ENCODE measurements around the gene UBL7. TPM values are rescaled to one million over a fixed set of nuclear protein-coding genes. Genes with fewer than 3 reads are reported as not detected.
"Not testable (repeated sequence)": the region's sequence is repeated elsewhere in the genome, so short reads cannot be mapped to it uniquely, and the experiment has no call there.

UBL7 gene
- total RNA-seq, 4 donors from 2014 or later = 32.2 to 74.2 (median 62.8) TPM

GRCh38 chr15:74463634-74464033 lies 2.7 kb upstream of the UBL7 start:
- no peak overlapping the region for H3K27ac ChIP-seq
- H3K9me3 ChIP-seq = no peaks in the 10 kb centered on the region
- no peak overlapping the region for H3K4me3 ChIP-seq
- peaks cover 20% of the 10 kb centered on the region for H3K4me1 ChIP-seq
- H3K27me3 ChIP-seq = no peaks in the 10 kb centered on the region
- H3K36me3 ChIP-seq = peaks cover 5% of the 10 kb centered on the region
- no peak for TF ChIP-seq EP300 (IDR thresholded peaks at IDR 0.05)
- TF ChIP-seq CTCF (IDR thresholded peaks at IDR 0.05) = no peak
- TF ChIP-seq POLR2A (IDR thresholded peaks at IDR 0.05) = no peak
- TF ChIP-seq POLR2AphosphoS5 (IDR thresholded peaks at IDR 0.05) = no peak
- DNase-seq (ENCODE audit: low spot score in 2 of 2) = no peak

- TF ChIP-seq CTCF (IDR thresholded peaks at IDR 0.05) = no peak
- TF ChIP-seq POLR2A (IDR thresholded peaks at IDR 0.05) = no peak
- no peak for TF ChIP-seq POLR2AphosphoS5 (IDR thresholded peaks at IDR 0.05)
- TF ChIP-seq EP300 (IDR thresholded peaks at IDR 0.05) = no peak
- Histone ChIP-seq H3K27ac (no peak overlapping the region), H3K36me3 (peaks cover 13% of the 10 kb centered on the region), H3K4me3 (peak overlapping the region; percentile 78), H3K27me3 (no peaks in the 10 kb centered on the region), H3K4me1 (peaks cover 20% of the 10 kb centered on the region), H3K9me3 (no peaks in the 10 kb centered on the region)
- 22% methylated on average over 8 of the region's 8 CpGs for WGBS
- DNase-seq (ENCODE audit: low spot score in 2 of 2) = no peak
These were observed 1.0 kb upstream of the UBL7 start for GRCh38 chr15:74461847-74462511.

GRCh38 chr15:74460298-74460697 lies 662 bp downstream of the UBL7 start:
- 44% methylated on average over 2 of the region's 2 CpGs for WGBS
- no peak for DNase-seq (ENCODE audit: low spot score in 2 of 2)
- TF ChIP-seq EP300 (IDR thresholded peaks at IDR 0.05) = no peak
- TF ChIP-seq CTCF (IDR thresholded peaks at IDR 0.05) = no peak
- no peak for TF ChIP-seq POLR2A (IDR thresholded peaks at IDR 0.05)
- peaks cover 20% of the 10 kb centered on the region for H3K4me1 ChIP-seq
- H3K27ac ChIP-seq = peak overlapping the region; percentile 37
- H3K4me3 ChIP-seq = peak overlapping the region; percentile 78
- no peaks in the 10 kb centered on the region for H3K9me3 ChIP-seq
- peaks cover 24% of the 10 kb centered on the region for H3K36me3 ChIP-seq
- no peaks in the 10 kb centered on the region for H3K27me3 ChIP-seq

- peaks cover 20% of the 10 kb centered on the region for H3K4me1 ChIP-seq
- WGBS = 94% methylated on average over 14 of the region's 14 CpGs
- peak overlapping the region; percentile 78 for H3K4me3 ChIP-seq
- H3K27ac ChIP-seq; H3K27me3 ChIP-seq; DNase-seq (ENCODE audit: low spot score in 2 of 2); H3K9me3 ChIP-seq: not testable (repeated sequence)
- H3K36me3 ChIP-seq = peaks cover 26% of the 10 kb centered on the region
These were observed 1.2 kb downstream of the UBL7 start for GRCh38 chr15:74459798-74460197.

- H3K4me1 ChIP-seq = peaks cover 20% of the 10 kb centered on the region
- H3K4me3 ChIP-seq = no peak overlapping the region
- WGBS = 95% methylated on average over 3 of the region's 3 CpGs
- H3K27me3 ChIP-seq = no peaks in the 10 kb centered on the region
- no peak for DNase-seq (ENCODE audit: low spot score in 2 of 2)
- H3K27ac ChIP-seq = no peak overlapping the region
- TF ChIP-seq POLR2AphosphoS5 (IDR thresholded peaks at IDR 0.05) (no peak), EP300 (IDR thresholded peaks at IDR 0.05) (no peak), POLR2A (IDR thresholded peaks at IDR 0.05) (no peak), CTCF (IDR thresholded peaks at IDR 0.05) (no peak)
- H3K36me3 ChIP-seq = peaks cover 34% of the 10 kb centered on the region
- no peaks in the 10 kb centered on the region for H3K9me3 ChIP-seq
These were observed 2.5 kb downstream of the UBL7 start for GRCh38 chr15:74458473-74458872.

GRCh38 chr15:74457036-74457435 lies 3.9 kb downstream of the UBL7 start:
- H3K4me3 ChIP-seq; DNase-seq (ENCODE audit: low spot score in 2 of 2); H3K27me3 ChIP-seq; H3K27ac ChIP-seq; H3K9me3 ChIP-seq: not testable (repeated sequence)
- H3K36me3 ChIP-seq = peaks cover 46% of the 10 kb centered on the region
- H3K4me1 ChIP-seq = peaks cover 14% of the 10 kb centered on the region
- WGBS = 93% methylated on average over 10 of the region's 10 CpGs
